ENCODE data around the gene ARHGAP18.
A peak's percentile ranks its signal among the peaks of the same experiment; 100 is the strongest.

The ARHGAP18 gene

DNA sequence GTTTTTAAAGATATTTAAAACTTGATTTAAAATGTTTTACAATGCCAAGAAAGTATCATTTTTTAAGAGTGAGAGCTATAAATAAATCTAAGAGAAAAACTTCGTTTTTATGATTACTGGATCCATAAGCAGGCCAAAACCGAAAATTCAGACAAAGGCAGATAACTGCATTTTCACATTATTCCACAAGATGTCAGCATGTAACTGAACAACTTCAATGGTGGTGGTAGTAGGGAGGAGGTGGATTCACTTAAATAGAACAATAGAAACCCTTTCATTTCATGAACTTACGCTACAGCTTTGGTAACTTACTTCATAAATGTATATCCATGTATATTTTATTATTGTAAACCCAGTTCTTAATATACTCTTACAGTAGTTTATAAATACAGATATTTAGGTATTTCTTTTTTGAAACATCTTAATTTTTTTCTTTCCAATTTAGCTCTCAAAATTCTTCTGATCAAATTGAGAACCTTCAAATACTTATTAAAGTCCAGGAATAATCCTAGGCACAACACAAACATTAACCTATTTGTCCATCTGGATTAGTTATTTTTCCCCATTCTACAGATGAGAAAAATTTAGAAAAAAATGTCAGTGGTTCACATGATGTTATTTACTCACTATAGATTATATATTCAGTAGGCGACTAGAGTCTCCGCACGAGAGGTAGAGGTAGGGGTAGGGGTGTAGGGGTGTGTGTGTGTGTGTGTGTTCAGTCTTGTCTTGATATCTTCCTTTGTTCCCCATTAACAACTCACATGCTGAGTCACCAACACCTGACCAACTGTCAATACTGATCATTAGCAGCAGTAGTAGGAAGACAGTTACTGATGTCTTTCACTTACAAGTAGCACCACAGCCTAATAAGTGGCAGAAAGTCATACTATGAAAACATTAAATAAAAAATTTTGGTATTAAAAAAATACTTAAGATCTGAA lies 111.5 kb downstream of the ARHGAP18 start:
- TF ChIP-seq, protein P1, sequence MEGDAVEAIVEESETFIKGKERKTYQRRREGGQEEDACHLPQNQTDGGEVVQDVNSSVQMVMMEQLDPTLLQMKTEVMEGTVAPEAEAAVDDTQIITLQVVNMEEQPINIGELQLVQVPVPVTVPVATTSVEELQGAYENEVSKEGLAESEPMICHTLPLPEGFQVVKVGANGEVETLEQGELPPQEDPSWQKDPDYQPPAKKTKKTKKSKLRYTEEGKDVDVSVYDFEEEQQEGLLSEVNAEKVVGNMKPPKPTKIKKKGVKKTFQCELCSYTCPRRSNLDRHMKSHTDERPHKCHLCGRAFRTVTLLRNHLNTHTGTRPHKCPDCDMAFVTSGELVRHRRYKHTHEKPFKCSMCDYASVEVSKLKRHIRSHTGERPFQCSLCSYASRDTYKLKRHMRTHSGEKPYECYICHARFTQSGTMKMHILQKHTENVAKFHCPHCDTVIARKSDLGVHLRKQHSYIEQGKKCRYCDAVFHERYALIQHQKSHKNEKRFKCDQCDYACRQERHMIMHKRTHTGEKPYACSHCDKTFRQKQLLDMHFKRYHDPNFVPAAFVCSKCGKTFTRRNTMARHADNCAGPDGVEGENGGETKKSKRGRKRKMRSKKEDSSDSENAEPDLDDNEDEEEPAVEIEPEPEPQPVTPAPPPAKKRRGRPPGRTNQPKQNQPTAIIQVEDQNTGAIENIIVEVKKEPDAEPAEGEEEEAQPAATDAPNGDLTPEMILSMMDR (IDR thresholded peaks at IDR 0.05; ENCODE audit: extremely low read depth, missing control alignments): peak; percentile 25
- peak; percentile 58 for DNase-seq (ENCODE audit: low spot score)

DNA sequence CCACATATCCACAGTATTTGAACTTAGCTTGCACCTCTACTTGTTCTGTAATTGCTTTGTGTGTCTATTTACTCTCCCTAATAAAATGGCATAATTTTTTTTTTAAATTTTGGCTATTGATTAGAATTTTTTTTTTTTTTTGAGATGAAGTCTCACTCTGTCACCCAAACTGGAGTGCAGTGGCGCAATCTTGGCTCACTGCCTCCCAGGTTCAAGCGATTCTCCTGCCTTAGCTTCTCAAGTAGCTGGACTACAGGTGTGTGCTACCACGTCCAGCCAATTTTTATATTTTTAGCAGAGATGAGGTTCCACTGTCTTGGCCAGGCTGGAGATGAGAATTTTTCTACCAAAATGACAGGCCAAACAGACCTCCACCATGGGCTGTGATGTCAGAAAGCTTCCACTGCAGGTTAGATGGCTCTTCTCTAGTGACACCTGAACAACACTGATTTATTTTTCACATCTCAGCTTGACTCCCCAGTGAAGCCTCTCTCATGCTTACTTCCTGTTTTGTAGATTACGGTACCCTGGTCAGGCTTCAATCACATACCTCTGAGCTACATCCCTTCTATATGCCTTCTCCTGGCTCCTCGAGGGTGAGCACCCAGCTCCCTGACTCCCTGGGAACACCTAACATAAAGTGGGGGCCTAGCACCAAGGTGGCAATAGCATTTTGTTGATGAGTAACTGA lies 112.8 kb downstream of the ARHGAP18 start:
- TF ChIP-seq, protein P1 (IDR thresholded peaks at IDR 0.05; ENCODE audit: extremely low read depth, missing control alignments): no peak
- DNase-seq (ENCODE audit: low spot score): peak; percentile 13

DNA sequence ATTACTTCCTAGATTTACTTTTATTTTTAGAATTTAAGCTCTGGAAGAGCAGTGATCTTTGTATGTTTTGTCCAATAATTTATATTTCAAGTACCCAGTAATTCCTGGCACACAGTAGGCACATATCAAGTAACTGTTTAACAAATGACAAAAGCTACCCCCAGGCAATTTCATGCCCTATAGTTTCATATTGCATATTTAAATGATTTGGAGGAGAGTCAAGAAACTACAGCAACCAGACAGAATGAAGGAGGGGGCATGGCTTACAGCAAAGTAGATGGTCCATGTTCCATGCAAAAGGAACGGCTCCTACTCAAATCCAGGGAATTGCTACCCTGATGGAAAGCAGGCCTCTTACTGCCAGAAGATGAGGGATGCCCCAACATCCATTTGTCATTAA lies 113.5 kb downstream of the ARHGAP18 start:
- no peak for DNase-seq (ENCODE audit: low spot score)
- TF ChIP-seq, protein P1 (IDR thresholded peaks at IDR 0.05; ENCODE audit: extremely low read depth, missing control alignments): no peak

DNA sequence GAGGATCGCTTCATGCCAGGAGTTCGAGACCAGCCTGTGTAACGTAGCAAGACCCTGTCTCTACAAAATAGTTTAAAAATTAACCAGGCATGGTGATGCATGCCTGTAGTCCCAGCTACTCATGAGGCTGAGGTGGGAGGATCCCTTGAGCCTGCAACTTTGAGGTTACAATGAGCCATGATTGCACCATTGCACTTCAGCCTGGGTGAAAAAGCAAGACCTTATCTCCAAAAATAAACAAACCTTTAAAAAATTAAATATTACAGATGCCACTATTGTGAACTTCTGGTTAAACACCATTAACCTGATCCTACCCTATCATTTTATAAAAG lies 116.8 kb downstream of the ARHGAP18 start:
- TF ChIP-seq, protein P1 (IDR thresholded peaks at IDR 0.05; ENCODE audit: extremely low read depth, missing control alignments): no peak
- no peak for DNase-seq (ENCODE audit: low spot score)

DNA sequence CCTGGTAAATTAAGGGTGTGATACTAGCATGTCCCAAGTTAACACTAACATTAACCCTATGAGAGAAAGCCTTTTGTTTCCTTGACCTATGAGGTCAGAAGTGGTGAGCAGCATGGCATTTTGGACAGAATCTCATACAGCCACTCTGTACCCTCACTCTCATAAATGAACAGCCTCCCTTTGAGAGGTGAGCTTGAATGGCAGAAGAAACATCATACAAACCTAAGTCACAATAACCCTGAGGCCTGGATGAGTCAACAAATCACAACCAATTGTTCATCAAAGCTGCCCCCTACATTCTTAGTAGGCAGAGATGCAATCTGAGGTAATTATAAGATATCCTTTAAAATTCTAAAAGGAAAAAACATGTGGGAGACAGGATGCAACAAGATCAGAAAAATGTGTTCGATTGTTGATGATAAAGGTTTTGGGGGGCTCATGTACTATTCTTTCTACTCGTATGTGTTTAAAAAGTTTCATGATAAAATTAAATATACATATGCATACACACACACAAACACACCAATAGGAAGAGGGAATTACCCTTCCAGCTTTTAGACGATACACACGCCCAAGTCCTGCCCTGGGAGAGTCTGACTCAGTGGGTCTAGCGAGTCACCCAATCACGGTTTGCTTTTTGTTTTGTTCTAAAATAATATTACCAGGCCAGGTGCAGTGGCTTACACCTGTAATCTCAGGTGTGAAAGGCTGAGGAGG lies 117.3 kb downstream of the ARHGAP18 start:
- no peak for DNase-seq (ENCODE audit: low spot score)
- TF ChIP-seq, protein P1 (IDR thresholded peaks at IDR 0.05; ENCODE audit: extremely low read depth, missing control alignments): no peak

DNA sequence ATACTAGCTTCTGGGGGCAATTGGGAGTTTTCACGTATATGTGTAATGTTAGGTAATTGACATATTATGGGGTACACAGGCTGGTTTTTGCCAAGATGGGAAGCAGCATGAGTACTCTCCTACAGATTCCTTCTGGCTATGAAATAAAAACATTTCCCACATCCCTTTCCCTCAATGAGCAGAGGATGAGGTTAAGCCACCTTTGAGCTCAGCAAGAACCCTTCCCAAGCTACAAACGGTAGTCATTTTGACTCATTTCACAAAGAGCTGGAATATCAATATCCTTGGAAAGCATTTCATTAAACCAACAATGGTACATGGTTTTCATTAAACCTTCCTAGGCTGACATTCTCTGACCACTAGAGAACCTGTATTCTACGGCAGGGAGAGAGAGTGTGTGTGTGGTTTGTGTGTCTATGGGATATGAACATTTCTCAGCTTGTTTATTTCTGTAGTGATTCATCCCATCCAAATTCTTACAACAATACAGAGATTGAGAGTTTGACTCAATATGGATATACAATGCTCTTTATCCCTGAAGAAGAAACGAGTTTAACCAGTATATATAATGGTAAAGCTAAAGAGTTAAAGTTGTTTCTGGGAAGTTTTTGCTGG lies 119.5 kb downstream of the ARHGAP18 start:
- DNase-seq (ENCODE audit: low spot score): no peak
- TF ChIP-seq, protein P1 (IDR thresholded peaks at IDR 0.05; ENCODE audit: extremely low read depth, missing control alignments): no peak
